Thoracic aorta (tissue), 2 donors: ENCODE data around the gene MCTS1. TPM values are rescaled to one million over a fixed set of nuclear protein-coding genes. Genes with fewer than 3 reads are reported as not detected.

Experiments used
- ATAC-seq: fragments of 150-250 bp; one replicate; pipeline ENCODE4 v1.8.0; 2017; ENCODE audit warnings: low read depth; ENCODE audit not compliant: insufficient number of reproducible peaks, low FRiP score
- DNase-seq: peaks from one replicate; pipeline ENCODE4 v3.0.0-alpha.2; 2020; ENCODE audit warnings: low spot score
- H3K27ac ChIP-seq, 2 donors: fragments of 200-600 bp; sonication (generic); 1 replicate in 1 of 2; 2 replicates in 1 of 2; pipeline ENCODE4 v1.5.1; 2016; ENCODE audit warnings: mild to moderate bottlenecking in 2 of 2, moderate library complexity in 2 of 2
- H3K27me3 ChIP-seq: fragments of 200-600 bp; sonication (generic); replicated peaks from 2 replicates; pipeline ENCODE4 v1.6.0; 2016; ENCODE audit warnings: mild to moderate bottlenecking; ENCODE audit not compliant: insufficient read depth
- H3K36me3 ChIP-seq: fragments of 200-600 bp; sonication (generic); one replicate; pipeline ENCODE4 v1.5.1; 2016
- H3K4me1 ChIP-seq, 2 donors: fragments of 200-600 bp; sonication (generic); 1 replicate in 1 of 2; 2 replicates in 1 of 2; pipeline versions ENCODE4 v1.5.1 to v1.6.0; 2016; ENCODE audit warnings: low read depth in 2 of 2, mild to moderate bottlenecking in 1 of 2; ENCODE audit not compliant: control insufficient read depth in 1 of 2
- H3K4me3 ChIP-seq: fragments of 200-600 bp; sonication (generic); 2 replicates; pipeline ENCODE4 v1.5.1; 2016; ENCODE audit warnings: mild to moderate bottlenecking
- H3K9me3 ChIP-seq: fragments of 200-600 bp; sonication (generic); 2 replicates; pipeline ENCODE4 v1.5.1; 2016
- CTCF ChIP-seq: fragments of 200-600 bp; sonication (generic); IDR thresholded peaks from one replicate; pipeline ENCODE4 v1.5.1; 2019; ENCODE audit warnings: antibody characterized with exemption
- total RNA-seq, 2 donors: library from RNA; depleted of rRNA; stranded (reverse); fragments of >200 nt; gene quantifications; one replicate each; pipeline versions ENCODE4 v1.1.0 to v1.2.3, GENCODE V29; 2016

Gene MCTS1
- total RNA-seq, 2 donors from 2014 or later = 19.2 to 19.5 TPM

DNA sequence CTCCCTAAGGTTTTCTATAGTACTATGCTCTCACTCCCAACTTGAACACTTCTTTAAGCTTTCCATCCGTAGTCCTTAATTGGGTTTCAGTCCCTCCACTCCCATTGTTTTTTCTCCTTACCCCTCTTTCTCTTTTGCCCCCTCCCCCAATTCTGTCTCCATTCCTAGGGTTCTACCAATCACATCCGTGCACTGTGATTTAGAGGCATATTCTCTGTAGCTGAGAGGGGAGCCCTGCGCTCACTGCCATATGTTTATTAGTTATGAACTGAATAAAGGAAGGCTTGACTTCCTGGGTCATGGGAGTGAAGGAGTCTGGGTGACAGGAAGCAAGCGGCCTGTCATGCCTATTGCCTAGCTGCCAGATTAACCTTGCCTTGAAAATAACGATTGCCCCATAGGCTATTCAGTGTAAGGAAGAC, 471 bp downstream of the MCTS1 start:
- ATAC-seq (peak; percentile 59), DNase-seq (no peak)
- Histone ChIP-seq H3K4me1 (peaks cover 2 to 3% of the 10 kb centered on the region in 2 donors), H3K4me3 (peak overlapping the region; percentile 80), H3K27ac (peak overlapping the region; percentile 85 to 91), H3K9me3 (no peaks in the 10 kb centered on the region), H3K27me3 (no peaks in the 10 kb centered on the region), H3K36me3 (no peaks in the 10 kb centered on the region)
- TF ChIP-seq CTCF = no peak

DNA sequence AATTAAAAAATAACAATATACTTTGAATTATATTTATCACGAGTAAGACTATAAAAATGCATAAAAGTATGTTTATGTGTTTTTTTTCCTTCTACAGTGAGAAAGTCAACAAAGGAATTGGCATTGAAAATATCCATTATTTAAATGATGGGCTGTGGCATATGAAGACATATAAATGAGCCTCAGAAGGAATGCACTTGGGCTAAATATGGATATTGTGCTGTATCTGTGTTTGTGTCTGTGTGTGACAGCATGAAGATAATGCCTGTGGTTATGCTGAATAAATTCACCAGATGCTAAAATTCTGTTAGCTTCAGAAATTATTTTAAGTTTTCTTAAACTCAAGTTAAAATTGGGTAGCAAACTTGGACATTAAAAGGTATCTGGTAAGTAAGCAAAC, 8.2 kb downstream of the MCTS1 start:
- ATAC-seq = no peak
- Histone ChIP-seq H3K27me3 (no peaks in the 10 kb centered on the region), H3K4me1 (no peaks in the 10 kb centered on the region), H3K27ac (no peak overlapping the region), H3K36me3 (peaks cover 4% of the 10 kb centered on the region), H3K4me3 (no peak overlapping the region), H3K9me3 (no peaks in the 10 kb centered on the region)
- DNase-seq = no peak
- TF ChIP-seq CTCF = no peak

- Histone ChIP-seq H3K36me3 (peaks cover 4% of the 10 kb centered on the region), H3K27ac (no peak overlapping the region), H3K9me3 (no peaks in the 10 kb centered on the region), H3K4me1 (no peaks in the 10 kb centered on the region), H3K27me3 (no peaks in the 10 kb centered on the region), H3K4me3 (no peak overlapping the region)
- no peak for DNase-seq
- TF ChIP-seq CTCF = no peak
- no peak for ATAC-seq
These were observed 10.9 kb downstream of the MCTS1 start for GRCh38 chrX:120614816-120615215.

DNA sequence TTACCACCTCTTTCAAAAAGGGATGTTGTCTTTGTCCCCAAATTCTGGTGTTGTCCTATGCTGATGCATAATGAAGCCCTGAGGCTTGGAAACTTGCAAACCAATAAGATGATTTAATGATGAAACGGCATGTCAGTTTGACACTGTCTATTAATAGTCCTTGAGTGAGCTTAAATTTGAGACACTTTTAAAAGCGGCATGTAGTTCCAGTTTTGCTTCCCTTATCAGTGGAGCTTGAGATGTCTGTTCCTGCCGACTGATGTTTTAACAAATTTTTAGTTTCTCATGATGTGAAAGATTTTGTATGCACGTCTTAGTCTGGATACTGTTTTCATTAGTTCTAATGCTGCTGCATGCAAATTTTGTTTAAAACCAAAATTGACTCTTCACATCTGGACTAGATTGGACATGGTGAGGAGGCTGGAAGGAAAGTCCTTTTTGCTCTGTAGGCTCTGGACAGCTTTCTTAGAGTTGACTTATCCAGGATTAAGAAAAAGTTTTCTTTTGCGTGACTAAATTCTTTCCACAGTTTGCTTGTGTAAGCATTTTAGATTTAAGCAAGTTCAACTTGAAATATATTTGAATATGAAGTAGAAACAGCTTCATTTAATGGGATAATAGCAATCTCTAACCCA, 14.2 kb downstream of the MCTS1 start:
- no peaks in the 10 kb centered on the region for H3K9me3 ChIP-seq
- no peak overlapping the region for H3K27ac ChIP-seq
- no peak for DNase-seq
- ATAC-seq = no peak
- no peaks in the 10 kb centered on the region for H3K4me1 ChIP-seq
- no peaks in the 10 kb centered on the region for H3K27me3 ChIP-seq
- no peak overlapping the region for H3K4me3 ChIP-seq
- TF ChIP-seq CTCF = no peak
- H3K36me3 ChIP-seq = peaks cover 4% of the 10 kb centered on the region

GRCh38 chrX:120625371-120625770, 21.5 kb downstream of the MCTS1 start:
- ATAC-seq (no peak), DNase-seq (no peak)
- Histone ChIP-seq H3K9me3 (no peaks in the 10 kb centered on the region), H3K27ac (peak overlapping the region in 1 of 2 donors; percentile 12), H3K4me3 (no peak overlapping the region), H3K4me1 (peaks cover 0 to 6% of the 10 kb centered on the region in 2 donors), H3K36me3 (no peaks in the 10 kb centered on the region), H3K27me3 (no peaks in the 10 kb centered on the region)
- no peak for TF ChIP-seq CTCF
